SHP77 treated with DMSO at 0.1 percent for 48 hours (cell line): ENCODE data around the gene GAP43.

Source experiments
- DNase-seq: peaks from one replicate; lab custom pipeline; 2025; lab: John Stamatoyannopoulos, UW

GAP43 gene

GRCh38 chr3:115627180-115628074, 4.1 kb downstream of the GAP43 start:
- DNase-seq: no peak

GRCh38 chr3:115628075-115628412, 4.7 kb downstream of the GAP43 start:
- DNase-seq: no peak

- DNase-seq: no peak
Measured at GRCh38 chr3:115630850-115631249, 7.5 kb downstream of the GAP43 start.

GRCh38 chr3:115632026-115632425, 8.7 kb downstream of the GAP43 start:
- no peak for DNase-seq

DNA sequence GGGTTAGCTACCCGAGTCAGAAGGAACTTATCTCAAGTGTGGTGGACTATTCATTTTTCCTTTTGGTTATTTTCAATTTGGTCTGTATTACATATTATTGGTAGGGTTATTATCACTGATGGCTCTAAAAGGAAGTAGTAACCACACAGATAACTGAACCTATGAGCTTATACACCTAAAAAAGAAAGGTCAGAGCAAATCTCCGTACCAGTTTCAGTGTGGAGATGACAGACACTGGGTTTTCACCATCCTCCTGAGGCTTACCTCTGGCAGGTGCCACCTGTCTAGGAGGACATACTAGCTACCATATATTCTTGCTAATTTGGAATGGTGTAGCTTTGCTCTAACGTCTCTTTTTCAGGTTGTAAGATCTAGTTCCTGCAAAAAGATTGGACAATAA, 10.2 kb downstream of the GAP43 start:
- no peak for DNase-seq

GRCh38 chr3:115634052-115634451, 10.7 kb downstream of the GAP43 start:
- DNase-seq: no peak

GRCh38 chr3:115635406-115635805, 12.1 kb downstream of the GAP43 start:
- DNase-seq: no peak

- DNase-seq: no peak
Measured at GRCh38 chr3:115638241-115638640, 14.9 kb downstream of the GAP43 start.

DNA sequence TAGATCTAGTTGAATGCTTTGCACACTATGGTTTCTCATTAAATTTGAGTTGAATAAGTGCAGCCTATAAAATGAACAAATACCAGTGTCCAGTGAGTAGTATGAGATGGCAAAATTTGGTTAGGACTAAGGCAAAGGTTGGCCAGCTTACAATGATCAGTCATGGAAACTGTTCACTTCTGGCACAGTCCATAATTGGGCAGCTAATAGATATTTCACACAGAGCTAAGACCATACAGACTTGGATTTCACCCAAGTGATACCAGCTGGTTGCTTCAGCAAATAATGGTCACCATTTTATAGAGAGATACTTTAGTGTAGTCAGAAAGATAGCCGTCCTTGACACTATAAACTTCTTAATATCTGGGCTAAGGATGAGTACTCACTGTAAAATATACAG, 15.7 kb downstream of the GAP43 start:
- no peak for DNase-seq

GRCh38 chr3:115644391-115644790, 21.1 kb downstream of the GAP43 start:
- DNase-seq: no peak

- no peak for DNase-seq
Measured at GRCh38 chr3:115646027-115646690, 22.8 kb downstream of the GAP43 start.

- no peak for DNase-seq
Measured at GRCh38 chr3:115648559-115648958, 25.2 kb downstream of the GAP43 start.

- DNase-seq: no peak
Measured at GRCh38 chr3:115651087-115651486, 27.8 kb downstream of the GAP43 start.

- DNase-seq: no peak
Measured at GRCh38 chr3:115651599-115651998, 28.3 kb downstream of the GAP43 start.

DNA sequence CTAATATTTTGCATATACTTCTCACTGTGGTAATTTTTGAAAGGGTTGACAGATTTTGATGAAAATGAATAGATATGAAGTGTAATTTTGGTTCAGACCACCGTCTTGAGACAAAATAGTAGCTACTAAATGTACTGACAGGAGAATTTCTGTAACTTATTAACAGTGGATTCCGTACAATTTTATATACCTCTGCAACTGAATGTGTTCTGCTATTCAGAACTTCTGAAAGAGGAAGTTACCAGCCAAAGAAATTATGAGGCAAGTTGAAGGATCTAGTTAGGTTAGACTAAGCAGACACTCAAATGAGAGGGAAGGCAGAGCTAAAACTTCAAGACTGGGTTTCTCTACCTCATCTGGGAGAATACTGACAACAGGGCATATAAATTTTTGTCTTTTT, 29.4 kb downstream of the GAP43 start:
- no peak for DNase-seq

GRCh38 chr3:115655761-115656282, 32.5 kb downstream of the GAP43 start:
- DNase-seq: no peak

- DNase-seq: no peak
Measured at GRCh38 chr3:115657168-115657567, 33.9 kb downstream of the GAP43 start.

DNA sequence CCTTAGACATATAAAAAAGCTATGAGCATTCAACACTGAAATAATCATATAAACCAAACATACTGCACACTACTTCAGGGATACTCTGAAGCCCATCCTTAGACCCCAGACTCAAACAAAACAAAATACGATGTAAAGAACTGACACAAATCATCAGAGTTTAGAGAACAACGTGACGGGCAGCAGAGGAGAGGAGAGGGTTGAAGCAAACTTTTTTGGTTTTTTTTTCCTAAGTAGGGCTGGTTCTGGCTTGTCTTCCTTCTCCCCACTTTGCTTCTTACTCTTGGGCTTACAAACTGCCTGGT, 34.7 kb downstream of the GAP43 start:
- DNase-seq: no peak

GRCh38 chr3:115658337-115659181, 35.2 kb downstream of the GAP43 start:
- peak; percentile 65 for DNase-seq

GRCh38 chr3:115659253-115660220, 36.2 kb downstream of the GAP43 start:
- DNase-seq: no peak

DNA sequence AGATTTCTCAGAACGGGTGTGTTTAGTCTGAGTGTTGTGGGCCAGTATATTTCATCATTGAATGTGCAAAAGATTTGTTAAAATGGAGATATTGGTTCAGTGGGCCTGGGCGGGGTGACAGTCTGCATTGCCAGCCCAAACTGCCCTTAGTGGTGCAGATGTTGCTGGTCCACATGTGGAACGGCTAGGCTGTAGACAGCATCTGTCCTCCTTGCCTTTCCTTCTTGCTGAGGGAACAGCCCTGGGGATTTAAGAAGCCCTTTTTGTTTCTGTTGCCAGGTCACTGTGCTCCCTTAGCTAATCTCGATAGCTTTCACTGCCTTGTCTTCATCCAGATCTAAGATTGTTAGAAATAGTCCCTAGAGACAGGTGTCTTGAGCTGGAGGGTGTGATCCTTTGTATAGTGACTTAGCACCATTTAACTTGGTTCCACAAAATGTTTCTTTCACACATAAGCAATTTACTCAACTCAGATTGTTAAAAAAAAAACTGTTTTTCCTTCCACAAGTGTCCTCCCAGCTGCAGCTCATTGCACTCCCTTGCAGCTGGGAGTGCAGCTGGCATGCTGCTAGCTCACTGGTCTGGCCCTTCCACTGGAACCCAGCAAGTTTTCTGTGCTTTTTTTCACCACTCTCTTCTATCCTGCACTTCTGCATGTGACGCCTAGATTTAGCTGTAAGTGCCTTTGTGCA, 37.5 kb downstream of the GAP43 start:
- DNase-seq: no peak
